ENCODE data around the gene CXCL12.

CXCL12 gene

GRCh38 chr10:44385026-44385695 is at the start of gene CXCL12:
TSS of gene CXCL12 (minus strand) at chr10:44385097. CDS start at chr10:44385005, 92 bp downstream.
- no peak for DNase-seq

GRCh38 chr10:44427479-44427878 is 42.6 kb upstream of the CXCL12 start:
- DNase-seq = no peak

GRCh38 chr10:44427037-44427436 is 42.1 kb upstream of the CXCL12 start:
- DNase-seq = no peak

- no peak for DNase-seq
Observed at GRCh38 chr10:44426247-44427034, 41.5 kb upstream of the CXCL12 start.

- DNase-seq = no peak
Observed at GRCh38 chr10:44425466-44425865, 40.6 kb upstream of the CXCL12 start.

- DNase-seq = no peak
Observed at GRCh38 chr10:44424957-44425356, 40.1 kb upstream of the CXCL12 start.

GRCh38 chr10:44424298-44424697 is 39.4 kb upstream of the CXCL12 start:
- DNase-seq = no peak

- DNase-seq = no peak
Observed at GRCh38 chr10:44422570-44423101, 37.7 kb upstream of the CXCL12 start.

GRCh38 chr10:44422153-44422552 is 37.3 kb upstream of the CXCL12 start:
- no peak for DNase-seq

GRCh38 chr10:44419790-44420549 is 35.1 kb upstream of the CXCL12 start:
- DNase-seq = no peak

- DNase-seq = no peak
Observed at GRCh38 chr10:44418637-44419036, 33.7 kb upstream of the CXCL12 start.

GRCh38 chr10:44417761-44418160 is 32.9 kb upstream of the CXCL12 start:
- DNase-seq = no peak

GRCh38 chr10:44416936-44417335 is 32.0 kb upstream of the CXCL12 start:
- no peak for DNase-seq

GRCh38 chr10:44416021-44416771 is 31.3 kb upstream of the CXCL12 start:
- no peak for DNase-seq

- no peak for DNase-seq
Observed at GRCh38 chr10:44415121-44415520, 30.2 kb upstream of the CXCL12 start.

- DNase-seq = no peak
Observed at GRCh38 chr10:44413416-44413815, 28.5 kb upstream of the CXCL12 start.

GRCh38 chr10:44411251-44411650 is 26.4 kb upstream of the CXCL12 start:
- DNase-seq = no peak

- DNase-seq = no peak
Observed at GRCh38 chr10:44404741-44405437, 20.0 kb upstream of the CXCL12 start.

- no peak for DNase-seq
Observed at GRCh38 chr10:44402465-44403195, 17.7 kb upstream of the CXCL12 start.

GRCh38 chr10:44400541-44400940 is 15.6 kb upstream of the CXCL12 start:
- DNase-seq = no peak
